ENCODE measurements around the gene AVEN. TPM values are rescaled to one million over a fixed set of nuclear protein-coding genes. Genes with fewer than 3 reads are reported as not detected.

The AVEN gene
- total and polyA plus RNA-seq, 2 donors (not counting 1 experiment from before 2014, with no cell fraction given), result 16.0 to 19.2 TPM

DNA sequence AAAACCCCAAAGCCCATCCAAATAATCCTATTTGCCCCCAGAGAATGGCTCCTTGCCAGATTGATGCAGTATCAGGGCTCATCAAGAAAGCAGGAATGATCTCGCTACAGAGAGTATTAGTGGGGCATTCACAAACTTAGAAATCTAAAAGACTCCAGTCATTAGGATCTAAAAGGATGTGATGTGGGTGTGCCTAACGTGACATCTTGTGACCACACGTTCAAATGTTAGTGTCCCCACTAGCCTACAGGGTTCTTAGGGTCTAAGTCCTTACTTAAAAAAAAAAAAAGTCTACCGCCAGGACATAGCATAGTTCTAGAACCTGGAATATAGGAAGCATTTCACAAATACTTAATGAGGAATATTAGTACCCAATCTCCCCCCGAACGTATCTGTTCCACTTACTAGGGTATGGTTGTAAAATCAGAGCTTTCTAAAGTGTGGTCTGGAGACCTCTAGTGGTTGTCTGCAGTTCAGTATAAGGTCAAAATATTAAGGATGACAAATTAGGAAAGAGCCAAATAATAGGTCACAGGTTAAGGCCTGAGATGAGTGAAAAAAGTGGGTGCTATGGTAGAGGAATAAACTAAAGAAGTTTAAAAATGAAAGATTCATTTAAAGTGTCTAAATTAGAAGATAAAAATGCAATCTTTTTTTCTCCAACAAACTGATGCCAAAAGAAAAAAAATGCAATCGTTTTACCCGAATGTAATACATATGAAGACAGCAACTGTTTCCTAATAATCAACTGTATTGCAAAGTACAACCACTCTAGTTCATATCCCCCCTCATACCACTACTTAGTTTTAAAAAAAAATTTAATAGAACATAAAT is 75.0 kb downstream of the AVEN start:
- DNase-seq (ENCODE audit: low read depth in 2 of 2), result peak; percentile 29 to 56
- Histone ChIP-seq H3K9me3 (ENCODE audit: control insufficient read depth, insufficient read depth, low read depth, low read length) (no peaks in the 10 kb centered on the region), H3K27ac (ENCODE audit: insufficient read depth, low read length) (no peak overlapping the region), H3K36me3 (ENCODE audit: control insufficient read depth, insufficient read depth, low read length) (no peaks in the 10 kb centered on the region), H2AFZ (ENCODE audit: low read length) (no peak overlapping the region), H3K4me3 (replicated peaks in 1 of 4; ENCODE audit: control extremely low read depth in 1 of 4, insufficient read depth in 1 of 4, low read depth in 3 of 4, low read length in 4 of 4) (no peak overlapping the region), H3K9ac (ENCODE audit: insufficient read depth, low read length) (no peak overlapping the region), H3K79me2 (ENCODE audit: control insufficient read depth, insufficient read depth, low read length) (no peaks in the 10 kb centered on the region), H3K4me1 (ENCODE audit: control insufficient read depth, extremely low read depth, insufficient read depth, low read length) (no peaks in the 10 kb centered on the region), H3K4me2 (ENCODE audit: extremely low read depth, insufficient read depth, low read length) (no peak overlapping the region), H4K20me1 (ENCODE audit: control insufficient read depth, extremely low read depth, insufficient read depth, low read length) (no peaks in the 10 kb centered on the region), H3K27me3 (ENCODE audit: control insufficient read depth, insufficient read depth, low read length) (no peaks in the 10 kb centered on the region)
- no peak for TF ChIP-seq EZH2 (IDR thresholded peaks at IDR 0.05; ENCODE audit: low read length, missing control alignments)
- TF ChIP-seq, protein P1, sequence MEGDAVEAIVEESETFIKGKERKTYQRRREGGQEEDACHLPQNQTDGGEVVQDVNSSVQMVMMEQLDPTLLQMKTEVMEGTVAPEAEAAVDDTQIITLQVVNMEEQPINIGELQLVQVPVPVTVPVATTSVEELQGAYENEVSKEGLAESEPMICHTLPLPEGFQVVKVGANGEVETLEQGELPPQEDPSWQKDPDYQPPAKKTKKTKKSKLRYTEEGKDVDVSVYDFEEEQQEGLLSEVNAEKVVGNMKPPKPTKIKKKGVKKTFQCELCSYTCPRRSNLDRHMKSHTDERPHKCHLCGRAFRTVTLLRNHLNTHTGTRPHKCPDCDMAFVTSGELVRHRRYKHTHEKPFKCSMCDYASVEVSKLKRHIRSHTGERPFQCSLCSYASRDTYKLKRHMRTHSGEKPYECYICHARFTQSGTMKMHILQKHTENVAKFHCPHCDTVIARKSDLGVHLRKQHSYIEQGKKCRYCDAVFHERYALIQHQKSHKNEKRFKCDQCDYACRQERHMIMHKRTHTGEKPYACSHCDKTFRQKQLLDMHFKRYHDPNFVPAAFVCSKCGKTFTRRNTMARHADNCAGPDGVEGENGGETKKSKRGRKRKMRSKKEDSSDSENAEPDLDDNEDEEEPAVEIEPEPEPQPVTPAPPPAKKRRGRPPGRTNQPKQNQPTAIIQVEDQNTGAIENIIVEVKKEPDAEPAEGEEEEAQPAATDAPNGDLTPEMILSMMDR (conservative IDR thresholded peaks at IDR 0.05 in 1 of 2, IDR thresholded peaks at IDR 0.05 in 1 of 2; ENCODE audit: low read depth in 1 of 2, low read length in 2 of 2), result peak; percentile 73 to 77

DNA sequence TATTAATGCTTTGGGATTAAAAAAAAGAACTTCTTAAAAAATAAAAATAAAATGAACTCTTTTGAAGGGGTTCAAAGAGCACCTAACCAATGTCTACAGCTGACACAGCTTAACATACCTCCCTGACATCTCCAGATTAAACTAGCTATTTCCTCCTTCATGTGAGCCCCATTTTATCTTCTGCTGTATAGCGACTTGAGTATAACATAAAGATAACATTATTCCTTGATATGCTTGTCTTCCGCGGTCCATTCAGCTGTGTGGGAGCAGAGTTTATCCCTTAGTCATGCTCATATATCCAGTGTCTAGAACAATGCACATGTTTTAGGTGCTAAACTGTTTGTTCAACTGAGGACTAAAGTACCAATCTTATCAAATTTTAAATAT is 78.5 kb downstream of the AVEN start:
- H3K9ac ChIP-seq (ENCODE audit: insufficient read depth, low read length), result no peak overlapping the region

GRCh38 chr15:33959844-33960548 is 79.0 kb downstream of the AVEN start:
- Histone ChIP-seq H3K9ac (ENCODE audit: insufficient read depth, low read length) (no peak overlapping the region), H3K27ac (ENCODE audit: insufficient read depth, low read length) (no peak overlapping the region), H3K4me1 (ENCODE audit: control insufficient read depth, extremely low read depth, insufficient read depth, low read length) (no peaks in the 10 kb centered on the region), H3K27me3 (ENCODE audit: control insufficient read depth, insufficient read depth, low read length) (no peaks in the 10 kb centered on the region), H3K4me2 (ENCODE audit: extremely low read depth, insufficient read depth, low read length) (no peak overlapping the region), H3K4me3 (replicated peaks in 1 of 4; ENCODE audit: control extremely low read depth in 1 of 4, insufficient read depth in 1 of 4, low read depth in 3 of 4, low read length in 4 of 4) (no peak overlapping the region), H4K20me1 (ENCODE audit: control insufficient read depth, extremely low read depth, insufficient read depth, low read length) (no peaks in the 10 kb centered on the region), H3K79me2 (ENCODE audit: control insufficient read depth, insufficient read depth, low read length) (no peaks in the 10 kb centered on the region), H2AFZ (ENCODE audit: low read length) (no peak overlapping the region), H3K36me3 (ENCODE audit: control insufficient read depth, insufficient read depth, low read length) (no peaks in the 10 kb centered on the region), H3K9me3 (ENCODE audit: control insufficient read depth, insufficient read depth, low read depth, low read length) (no peaks in the 10 kb centered on the region)
- DNase-seq (ENCODE audit: low read depth in 2 of 2), result no peak
- TF ChIP-seq, protein P1 (conservative IDR thresholded peaks at IDR 0.05 in 1 of 2, IDR thresholded peaks at IDR 0.05 in 1 of 2; ENCODE audit: low read depth in 1 of 2, low read length in 2 of 2), result no peak
- TF ChIP-seq EZH2 (IDR thresholded peaks at IDR 0.05; ENCODE audit: low read length, missing control alignments), result no peak

More for the DNA sequence above, 78.5 kb downstream of the AVEN start:
- Histone ChIP-seq H3K36me3 (ENCODE audit: control insufficient read depth, insufficient read depth, low read length) (no peaks in the 10 kb centered on the region), H3K27ac (ENCODE audit: insufficient read depth, low read length) (no peak overlapping the region), H2AFZ (ENCODE audit: low read length) (no peak overlapping the region), H3K9me3 (ENCODE audit: control insufficient read depth, insufficient read depth, low read depth, low read length) (no peaks in the 10 kb centered on the region), H3K79me2 (ENCODE audit: control insufficient read depth, insufficient read depth, low read length) (no peaks in the 10 kb centered on the region), H3K4me3 (replicated peaks in 1 of 4; ENCODE audit: control extremely low read depth in 1 of 4, insufficient read depth in 1 of 4, low read depth in 3 of 4, low read length in 4 of 4) (no peak overlapping the region), H3K27me3 (ENCODE audit: control insufficient read depth, insufficient read depth, low read length) (no peaks in the 10 kb centered on the region), H4K20me1 (ENCODE audit: control insufficient read depth, extremely low read depth, insufficient read depth, low read length) (no peaks in the 10 kb centered on the region), H3K4me2 (ENCODE audit: extremely low read depth, insufficient read depth, low read length) (no peak overlapping the region), H3K4me1 (ENCODE audit: control insufficient read depth, extremely low read depth, insufficient read depth, low read length) (no peaks in the 10 kb centered on the region)
- no peak for DNase-seq (ENCODE audit: low read depth in 2 of 2)
- TF ChIP-seq, protein P1 (conservative IDR thresholded peaks at IDR 0.05 in 1 of 2, IDR thresholded peaks at IDR 0.05 in 1 of 2; ENCODE audit: low read depth in 1 of 2, low read length in 2 of 2), result no peak
- no peak for TF ChIP-seq EZH2 (IDR thresholded peaks at IDR 0.05; ENCODE audit: low read length, missing control alignments)
